Tibial nerve (tissue), 4 donors: ENCODE measurements around the gene FNIP2. TPM values are rescaled to one million over a fixed set of nuclear protein-coding genes. Genes with fewer than 3 reads are reported as not detected.
"Not testable (repeated sequence)": the region's sequence is repeated elsewhere in the genome, so short reads cannot be mapped to it uniquely, and the experiment has no call there.

Experiments used
- DNase-seq, 2 donors: peaks; one replicate each; pipeline ENCODE4 v3.0.0-alpha.2; 2019; ENCODE audit warnings: low spot score in 2 of 2
- H3K27ac ChIP-seq, 4 donors: fragments of 200-600 bp; sonication (generic) in 3 of 4; one replicate each; pipeline ENCODE4 v1.5.1; 2017 to 2019; ENCODE audit warnings: mild to moderate bottlenecking in 1 of 4
- H3K27me3 ChIP-seq, 2 donors: fragments of 200-600 bp; sonication (generic) in 1 of 2; one replicate each; pipeline versions ENCODE4 v1.5.1 to v1.6.0; 2017 to 2019
- H3K36me3 ChIP-seq, 3 donors: fragments of 200-600 bp; sonication (generic); one replicate each; pipeline ENCODE4 v1.5.1; 2018 to 2019
- H3K4me1 ChIP-seq, 4 donors: fragments of 200-600 bp; sonication (generic) in 3 of 4; one replicate each; pipeline ENCODE4 v1.5.1; 2017 to 2019
- H3K4me3 ChIP-seq, 4 donors: fragments of 200-600 bp; sonication (generic) in 3 of 4; one replicate each; pipeline ENCODE4 v1.5.1; 2017 to 2019; ENCODE audit warnings: mild to moderate bottlenecking in 1 of 4, moderate library complexity in 1 of 4
- H3K9me3 ChIP-seq, 4 donors: fragments of 200-600 bp; sonication (generic) in 3 of 4; one replicate each; pipeline ENCODE4 v1.5.1; 2017 to 2019
- EP300 ChIP-seq, 2 donors: sonication (generic); formaldehyde crosslinking; IDR thresholded peaks; one replicate each; pipeline ENCODE4 v1.6.1; 2017; ENCODE audit warnings: antibody characterized with exemption in 2 of 2, mild to moderate bottlenecking in 1 of 2
- POLR2A ChIP-seq, 2 donors: fragments of 450-650 bp; IDR thresholded peaks; one replicate each; pipeline ENCODE4 v1.6.1; 2017; ENCODE audit warnings: antibody characterized with exemption in 2 of 2, mild to moderate bottlenecking in 2 of 2, moderate library complexity in 2 of 2
- WGBS, 2 donors: methylation state at CpG; one replicate each; pipeline ENCODE4 v1.1.5; 2018; 5-methylcytosine and 5-hydroxymethylcytosine counted together
- total RNA-seq, 4 donors: library from RNA; depleted of rRNA; stranded (reverse); fragments of >200 nt; gene quantifications; one replicate each; pipeline ENCODE4 v1.1.0, GENCODE V29; 2016
- TF ChIP-seq, protein P1 (sequence below), 5 experiments: fragments of 200-600 bp in 3 of 5; fragments of 450-650 bp in 2 of 5; sonication (generic) in 3 of 5; IDR thresholded peaks; one replicate each; pipeline ENCODE4 v1.5.1; 2016 to 2019; ENCODE audit warnings: antibody characterized with exemption in 5 of 5, mild to moderate bottlenecking in 3 of 5, moderate library complexity in 2 of 5

The FNIP2 gene
- total RNA-seq, 4 donors from 2014 or later, result 61.5 to 74.3 (median 69.3) TPM

GRCh38 chr4:158756588-158756987 lies 12.2 kb upstream of the FNIP2 start:
- no peaks in the 10 kb centered on the region for H3K36me3 ChIP-seq
- no peak overlapping the region for H3K27ac ChIP-seq
- H3K9me3 ChIP-seq, result peaks cover 0 to 4% (median 0%) of the 10 kb centered on the region in 4 donors
- H3K4me1 ChIP-seq, result no peaks in the 10 kb centered on the region
- DNase-seq, result no peak
- H3K4me3 ChIP-seq, result no peak overlapping the region
- TF ChIP-seq EP300 (IDR thresholded peaks at IDR 0.05) (no peak), POLR2A (IDR thresholded peaks at IDR 0.05) (no peak)
- TF ChIP-seq, protein P1, sequence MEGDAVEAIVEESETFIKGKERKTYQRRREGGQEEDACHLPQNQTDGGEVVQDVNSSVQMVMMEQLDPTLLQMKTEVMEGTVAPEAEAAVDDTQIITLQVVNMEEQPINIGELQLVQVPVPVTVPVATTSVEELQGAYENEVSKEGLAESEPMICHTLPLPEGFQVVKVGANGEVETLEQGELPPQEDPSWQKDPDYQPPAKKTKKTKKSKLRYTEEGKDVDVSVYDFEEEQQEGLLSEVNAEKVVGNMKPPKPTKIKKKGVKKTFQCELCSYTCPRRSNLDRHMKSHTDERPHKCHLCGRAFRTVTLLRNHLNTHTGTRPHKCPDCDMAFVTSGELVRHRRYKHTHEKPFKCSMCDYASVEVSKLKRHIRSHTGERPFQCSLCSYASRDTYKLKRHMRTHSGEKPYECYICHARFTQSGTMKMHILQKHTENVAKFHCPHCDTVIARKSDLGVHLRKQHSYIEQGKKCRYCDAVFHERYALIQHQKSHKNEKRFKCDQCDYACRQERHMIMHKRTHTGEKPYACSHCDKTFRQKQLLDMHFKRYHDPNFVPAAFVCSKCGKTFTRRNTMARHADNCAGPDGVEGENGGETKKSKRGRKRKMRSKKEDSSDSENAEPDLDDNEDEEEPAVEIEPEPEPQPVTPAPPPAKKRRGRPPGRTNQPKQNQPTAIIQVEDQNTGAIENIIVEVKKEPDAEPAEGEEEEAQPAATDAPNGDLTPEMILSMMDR (IDR thresholded peaks at IDR 0.05), result no peak
- H3K27me3 ChIP-seq, result no peaks in the 10 kb centered on the region

GRCh38 chr4:158758142-158758541 lies 10.7 kb upstream of the FNIP2 start:
- Histone ChIP-seq H3K27me3 (no peaks in the 10 kb centered on the region), H3K4me1 (no peaks in the 10 kb centered on the region), H3K9me3 (peaks cover 0 to 4% (median 0%) of the 10 kb centered on the region in 4 donors), H3K27ac (no peak overlapping the region), H3K36me3 (no peaks in the 10 kb centered on the region), H3K4me3 (no peak overlapping the region)
- WGBS, 2 donors, result 63 to 72% methylated on average over 4 of the region's 4 CpGs
- no peak for DNase-seq
- TF ChIP-seq, protein P1 (IDR thresholded peaks at IDR 0.05), result no peak
- no peak for TF ChIP-seq EP300 (IDR thresholded peaks at IDR 0.05)

DNA sequence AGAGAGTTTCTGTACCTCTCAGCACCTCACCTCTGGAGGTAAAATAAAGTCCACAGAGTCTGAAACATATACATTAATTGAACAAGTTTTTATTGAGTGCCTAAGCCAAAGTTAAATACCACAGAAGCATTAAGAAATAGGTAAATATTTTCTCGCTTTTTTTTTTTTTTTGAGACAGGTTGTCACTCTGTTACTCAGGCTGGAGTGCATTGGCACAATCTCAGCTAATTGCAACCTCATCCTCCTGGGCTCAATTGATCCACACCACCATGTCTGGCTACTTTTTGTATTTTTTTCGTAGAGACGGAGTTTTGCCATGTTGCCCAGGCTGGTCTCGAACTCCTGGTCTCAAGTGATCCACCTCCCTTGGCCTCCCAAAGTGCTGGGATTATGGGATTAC lies 10.1 kb upstream of the FNIP2 start:
- Histone ChIP-seq H3K4me3 (no peak overlapping the region), H3K9me3 (peaks cover 0 to 4% (median 0%) of the 10 kb centered on the region in 4 donors), H3K27me3 (no peaks in the 10 kb centered on the region), H3K27ac (no peak overlapping the region), H3K4me1 (no peaks in the 10 kb centered on the region), H3K36me3 (no peaks in the 10 kb centered on the region)
- TF ChIP-seq, protein P1 (IDR thresholded peaks at IDR 0.05), result no peak
- no peak for TF ChIP-seq EP300 (IDR thresholded peaks at IDR 0.05)
- TF ChIP-seq POLR2A (IDR thresholded peaks at IDR 0.05), result no peak
- DNase-seq, result no peak
- 89 to 90% methylated on average over 4 of the region's 4 CpGs for WGBS, 2 donors

GRCh38 chr4:158759539-158759938 lies 9.3 kb upstream of the FNIP2 start:
- not testable (repeated sequence) for H3K27ac ChIP-seq, H3K36me3 ChIP-seq, H3K27me3 ChIP-seq, DNase-seq, H3K9me3 ChIP-seq, H3K4me3 ChIP-seq, H3K4me1 ChIP-seq
- 95% methylated on average over 17 to 19 of the region's 20 CpGs for WGBS, 2 donors

DNA sequence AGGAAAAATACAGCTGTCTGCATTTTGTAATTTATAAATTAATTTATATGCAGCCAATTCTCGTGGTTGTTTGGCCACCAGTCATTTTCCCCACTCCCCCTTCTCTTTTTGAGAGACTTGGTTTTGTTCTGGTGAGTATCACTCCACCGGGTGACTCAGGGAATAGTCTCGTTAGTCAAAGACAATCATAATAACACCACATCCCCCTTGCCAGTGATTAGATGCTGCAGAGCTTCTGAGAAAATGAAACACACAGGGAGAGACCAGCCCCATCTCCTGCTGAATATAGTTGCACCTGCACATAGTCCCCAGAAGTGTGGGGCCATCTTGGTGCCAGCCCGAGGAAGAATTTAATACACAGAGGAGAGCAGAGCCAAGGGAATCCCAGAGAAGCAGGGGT lies 8.0 kb upstream of the FNIP2 start:
- no peak overlapping the region for H3K27ac ChIP-seq
- no peak for DNase-seq
- no peak for TF ChIP-seq EP300 (IDR thresholded peaks at IDR 0.05)
- TF ChIP-seq, protein P1 (IDR thresholded peaks at IDR 0.05), result no peak
- TF ChIP-seq POLR2A (IDR thresholded peaks at IDR 0.05), result no peak
- WGBS, 2 donors, result 83 to 84% methylated on average over 4 of the region's 4 CpGs
- H3K9me3 ChIP-seq, result peaks cover 0 to 4% (median 0%) of the 10 kb centered on the region in 4 donors
- no peak overlapping the region for H3K4me3 ChIP-seq
- H3K4me1 ChIP-seq, result no peaks in the 10 kb centered on the region
- no peaks in the 10 kb centered on the region for H3K36me3 ChIP-seq
- no peaks in the 10 kb centered on the region for H3K27me3 ChIP-seq

- H3K27me3 ChIP-seq, result no peaks in the 10 kb centered on the region
- no peak overlapping the region for H3K27ac ChIP-seq
- no peak overlapping the region for H3K4me3 ChIP-seq
- TF ChIP-seq, protein P1 (IDR thresholded peaks at IDR 0.05), result no peak
- TF ChIP-seq POLR2A (IDR thresholded peaks at IDR 0.05) (no peak), EP300 (IDR thresholded peaks at IDR 0.05) (no peak)
- no peak for DNase-seq
- peaks cover 0 to 4% (median 0%) of the 10 kb centered on the region in 4 donors for H3K4me1 ChIP-seq
- 79 to 86% methylated on average over 4 of the region's 4 CpGs for WGBS, 2 donors
- H3K36me3 ChIP-seq, result no peaks in the 10 kb centered on the region
- H3K9me3 ChIP-seq, result no peaks in the 10 kb centered on the region
Measured at GRCh38 chr4:158762553-158762952, 6.3 kb upstream of the FNIP2 start.
